SK-N-SH (cell line): ENCODE measurements around the gene PARVG.

ENCODE experiments used
- CTCF ChIP-seq: fragments of 200-600 bp; sonication (generic); IDR thresholded peaks from 2 replicates; pipeline ENCODE4 v1.6.1; 2017; ENCODE audit warnings: antibody characterized with exemption, mild to moderate bottlenecking, moderate library complexity
- EZH2phosphoT487 ChIP-seq: fragments of 200-600 bp; sonication (generic); IDR thresholded peaks from 2 replicates; pipeline ENCODE4 v1.6.1; 2017; ENCODE audit warnings: low read depth, mixed run types, mild to moderate bottlenecking, antibody characterized with exemption, moderate library complexity, borderline replicate concordance
- FOXM1 ChIP-seq: IDR thresholded peaks from 2 replicates; pipeline ENCODE4 v1.4.0; 2012; ENCODE audit warnings: low read depth, mild to moderate bottlenecking
- IRF3 ChIP-seq: fragments of 150-350 bp; IDR thresholded peaks from 2 replicates; pipeline ENCODE4 v1.6.1; 2016; ENCODE audit warnings: mild to moderate bottlenecking, low read depth, low read length
- NFIC ChIP-seq: IDR thresholded peaks from 2 replicates; pipeline ENCODE4 v1.4.0; 2012; ENCODE audit warnings: borderline replicate concordance
- PBX3 ChIP-seq: IDR thresholded peaks from 2 replicates; pipeline ENCODE4; 2012
- REST ChIP-seq: IDR thresholded peaks from 2 replicates; pipeline ENCODE4 v1.6.1; 2012; ENCODE audit warnings: mild to moderate bottlenecking, low read depth, low read length, moderate library complexity
- USF1 ChIP-seq: IDR thresholded peaks from 2 replicates; pipeline ENCODE4 v1.4.0; 2012; ENCODE audit warnings: low read depth, borderline replicate concordance
- USF2 ChIP-seq: fragments of 150-350 bp; IDR thresholded peaks from 2 replicates; pipeline ENCODE4 v1.6.1; 2017; ENCODE audit warnings: antibody characterized with exemption, low read length, low read depth, borderline replicate concordance

GRCh38 chr22:44213489-44214043 lies 32.8 kb downstream of the PARVG start:
- TF ChIP-seq CTCF (no peak), REST (no peak), EZH2phosphoT487 (no peak), PBX3 (no peak), FOXM1 (no peak), NFIC (no peak), USF1 (no peak), IRF3 (no peak), USF2 (no peak)
